GM21360 (cell line): ENCODE results near the gene SNAP91.
"Not testable (repeated sequence)": the region's sequence is repeated elsewhere in the genome, so short reads cannot be mapped to it uniquely, and the experiment has no call there.

Experiments
- ATAC-seq: cut with Tn5 transposase; IDR thresholded peaks from one replicate; pipeline ENCODE4 v1.9.1; 2021; ENCODE audit warnings: mild to moderate bottlenecking, moderate library complexity; ENCODE audit not compliant: unreplicated experiment

Gene SNAP91, protein sequence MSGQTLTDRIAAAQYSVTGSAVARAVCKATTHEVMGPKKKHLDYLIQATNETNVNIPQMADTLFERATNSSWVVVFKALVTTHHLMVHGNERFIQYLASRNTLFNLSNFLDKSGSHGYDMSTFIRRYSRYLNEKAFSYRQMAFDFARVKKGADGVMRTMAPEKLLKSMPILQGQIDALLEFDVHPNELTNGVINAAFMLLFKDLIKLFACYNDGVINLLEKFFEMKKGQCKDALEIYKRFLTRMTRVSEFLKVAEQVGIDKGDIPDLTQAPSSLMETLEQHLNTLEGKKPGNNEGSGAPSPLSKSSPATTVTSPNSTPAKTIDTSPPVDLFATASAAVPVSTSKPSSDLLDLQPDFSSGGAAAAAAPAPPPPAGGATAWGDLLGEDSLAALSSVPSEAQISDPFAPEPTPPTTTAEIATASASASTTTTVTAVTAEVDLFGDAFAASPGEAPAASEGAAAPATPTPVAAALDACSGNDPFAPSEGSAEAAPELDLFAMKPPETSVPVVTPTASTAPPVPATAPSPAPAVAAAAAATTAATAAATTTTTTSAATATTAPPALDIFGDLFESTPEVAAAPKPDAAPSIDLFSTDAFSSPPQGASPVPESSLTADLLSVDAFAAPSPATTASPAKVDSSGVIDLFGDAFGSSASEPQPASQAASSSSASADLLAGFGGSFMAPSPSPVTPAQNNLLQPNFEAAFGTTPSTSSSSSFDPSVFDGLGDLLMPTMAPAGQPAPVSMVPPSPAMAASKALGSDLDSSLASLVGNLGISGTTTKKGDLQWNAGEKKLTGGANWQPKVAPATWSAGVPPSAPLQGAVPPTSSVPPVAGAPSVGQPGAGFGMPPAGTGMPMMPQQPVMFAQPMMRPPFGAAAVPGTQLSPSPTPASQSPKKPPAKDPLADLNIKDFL

DNA sequence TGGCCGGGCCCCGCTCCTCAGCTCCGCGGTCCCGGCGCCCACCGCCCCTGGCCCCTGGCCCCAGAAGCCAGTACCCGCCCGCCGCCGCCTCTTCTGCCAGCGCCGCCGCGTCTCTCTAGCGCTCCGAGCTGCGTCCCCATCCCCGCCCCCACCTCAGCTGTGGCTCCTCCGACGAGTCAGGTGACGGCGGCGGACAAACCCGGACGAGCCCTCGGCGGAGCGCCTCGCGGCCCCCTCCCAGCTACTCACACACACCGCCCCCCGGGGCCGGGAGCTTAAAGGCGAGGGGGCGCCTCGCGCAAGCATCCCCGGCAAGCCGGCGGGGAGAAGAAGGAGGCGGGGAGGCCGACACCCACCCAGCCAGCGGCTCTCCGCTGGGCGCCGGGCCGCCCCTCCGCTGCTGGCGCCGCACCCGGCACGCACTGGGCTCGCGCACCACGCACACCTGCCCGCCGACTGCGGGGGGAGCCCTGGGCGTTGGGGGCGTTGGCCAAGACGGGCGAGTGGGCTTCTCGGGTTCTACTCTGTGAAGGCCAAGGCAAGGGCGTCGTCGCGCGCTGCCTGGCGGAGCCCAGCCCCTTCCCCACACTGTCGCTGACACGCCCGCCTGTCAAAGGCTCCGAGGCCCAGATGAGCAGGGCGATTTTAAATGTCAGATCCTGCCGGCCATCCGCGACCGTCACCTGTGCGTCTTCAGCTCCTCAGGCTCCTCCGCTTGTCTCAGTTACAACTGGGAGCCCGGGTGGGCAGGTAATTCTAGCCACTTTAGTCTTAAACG lies at the start of gene SNAP91:
TSS of gene SNAP91 (minus strand) at position 132 of the 778 bp plus-strand sequence. CDS start 1,174 bp downstream, outside the sequence.
- no peak for ATAC-seq

DNA sequence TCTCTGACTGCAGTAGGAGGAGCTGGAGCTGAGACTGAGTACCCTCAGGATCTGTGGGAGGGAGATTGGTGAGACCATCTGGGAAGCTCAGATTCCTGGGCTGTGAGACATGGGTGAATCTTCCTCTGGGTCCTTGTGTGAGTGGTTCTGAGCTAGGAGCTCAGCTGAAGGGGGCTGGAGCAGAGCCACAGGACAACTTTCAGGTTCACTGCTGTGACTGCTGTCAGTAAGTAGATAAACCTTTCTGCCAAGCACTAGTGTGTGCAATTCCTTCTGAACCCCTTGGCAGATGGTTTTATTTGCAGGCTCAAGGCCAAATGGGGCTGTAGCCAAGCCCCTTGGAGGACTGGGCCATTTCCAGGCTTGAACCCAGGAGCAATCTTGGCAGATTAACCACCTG lies 49.6 kb upstream of the SNAP91 start:
- ATAC-seq: no peak

DNA sequence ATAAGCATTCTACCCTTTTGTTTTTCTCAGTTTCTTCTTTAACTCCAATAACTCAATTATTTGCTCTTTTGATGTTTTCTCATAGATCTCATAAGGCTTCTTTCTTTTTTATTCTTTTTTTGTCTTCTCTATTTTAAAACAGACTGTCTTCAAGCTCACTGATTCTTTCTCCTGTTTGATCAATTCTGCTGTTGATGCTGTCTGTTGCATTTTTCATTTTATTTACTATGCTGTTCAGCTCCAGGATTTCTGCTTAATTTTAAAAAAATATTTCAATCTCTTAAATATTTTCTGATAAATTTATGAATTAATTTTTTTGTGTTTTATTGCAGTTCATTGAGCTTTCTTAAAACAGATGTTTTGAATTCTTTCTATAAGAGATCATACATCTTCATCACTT lies 48.1 kb upstream of the SNAP91 start:
- no peak for ATAC-seq

DNA sequence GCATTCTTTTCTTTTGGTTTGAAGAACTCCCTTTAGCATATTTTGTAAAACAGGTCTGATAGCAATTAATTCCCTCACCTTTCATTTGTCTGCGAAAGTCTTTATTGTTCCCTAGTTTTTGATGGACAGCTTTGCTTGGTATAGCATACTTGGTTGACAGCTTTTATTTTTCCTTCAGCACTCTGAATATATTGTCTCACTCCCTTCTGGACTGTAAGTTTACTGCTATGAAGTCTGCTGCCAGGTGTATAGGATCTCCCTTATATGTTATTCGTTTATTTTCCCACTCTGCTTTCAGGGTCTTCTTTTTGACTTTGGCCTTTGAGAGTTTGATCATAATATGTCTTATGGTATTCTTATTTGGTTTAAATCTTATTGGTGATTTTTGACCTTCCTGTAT lies 47.7 kb upstream of the SNAP91 start:
- no peak for ATAC-seq

DNA sequence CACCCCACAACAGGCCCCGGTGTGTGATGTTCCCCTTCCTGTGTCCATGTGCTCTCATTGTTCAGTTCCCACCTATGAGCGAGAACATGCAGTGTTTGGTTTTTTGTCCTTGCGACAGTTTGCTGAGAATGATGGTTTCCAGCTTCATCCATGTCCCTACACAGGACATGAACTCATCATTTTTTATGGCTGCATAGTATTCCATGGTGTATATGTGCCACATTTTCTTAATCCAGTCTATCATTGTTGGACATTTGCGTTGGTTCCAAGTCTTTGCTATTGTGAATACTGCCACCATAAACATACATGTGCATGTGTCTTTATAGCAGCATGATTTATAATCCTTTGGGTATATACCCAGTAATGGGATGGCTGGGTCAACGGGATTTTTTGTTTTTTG lies 43.5 kb upstream of the SNAP91 start:
- ATAC-seq: not testable (repeated sequence)

DNA sequence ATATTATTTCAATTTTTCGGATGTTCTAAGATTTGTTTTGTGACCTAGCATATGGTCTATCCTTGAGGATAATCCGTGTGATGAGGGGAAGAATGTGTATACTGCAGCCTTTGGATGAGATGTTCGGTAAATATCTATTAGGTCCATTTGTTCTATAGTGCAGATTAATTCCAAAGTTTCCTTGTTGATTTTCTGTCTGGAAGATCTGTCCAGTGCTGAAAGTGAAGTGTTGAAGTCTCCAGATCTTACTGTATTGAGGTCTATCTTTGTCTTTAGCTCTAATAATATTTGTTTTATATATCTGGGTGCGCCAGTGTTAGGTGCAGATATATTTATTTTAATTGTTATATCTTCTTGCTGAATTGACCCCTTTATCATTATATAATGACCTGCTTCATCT lies 32.2 kb upstream of the SNAP91 start:
- no peak for ATAC-seq

DNA sequence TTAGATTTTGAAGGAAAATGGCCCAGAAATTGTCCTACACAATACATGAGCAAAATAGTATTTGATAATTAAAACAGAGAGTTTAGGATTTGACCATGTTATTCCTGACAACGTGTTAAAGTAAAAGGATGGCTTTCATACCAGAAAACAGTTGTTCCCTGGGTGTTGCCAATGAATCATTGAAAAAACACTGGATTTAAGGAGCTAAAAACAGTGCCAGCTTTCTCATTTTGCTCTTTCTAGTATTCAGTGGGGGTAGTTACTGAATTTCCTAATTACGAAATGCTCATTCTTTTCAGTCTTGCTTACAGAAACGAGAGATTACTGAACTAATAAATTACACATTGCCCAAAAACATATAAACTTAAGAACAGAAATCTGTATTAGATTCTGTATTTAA lies 26.6 kb upstream of the SNAP91 start:
- ATAC-seq: no peak

DNA sequence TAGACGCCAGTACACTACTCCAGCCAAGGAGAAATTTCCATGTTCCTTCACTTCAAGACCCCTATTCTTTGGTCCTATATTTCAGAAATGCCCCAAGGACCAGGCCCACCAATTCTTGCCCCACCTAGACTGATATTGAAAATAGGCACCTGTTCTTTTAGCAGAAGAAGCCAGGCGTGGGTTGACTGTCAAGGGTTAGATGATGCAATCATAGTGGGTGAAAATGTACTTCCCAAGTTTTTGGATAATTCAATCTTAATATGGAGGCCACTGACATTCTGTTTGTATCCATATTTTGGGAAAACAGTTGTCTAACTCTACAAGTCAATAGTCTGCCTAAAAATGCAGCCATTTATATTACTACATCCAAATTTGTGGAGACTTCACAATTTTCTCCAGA lies 21.0 kb upstream of the SNAP91 start:
- ATAC-seq: no peak

DNA sequence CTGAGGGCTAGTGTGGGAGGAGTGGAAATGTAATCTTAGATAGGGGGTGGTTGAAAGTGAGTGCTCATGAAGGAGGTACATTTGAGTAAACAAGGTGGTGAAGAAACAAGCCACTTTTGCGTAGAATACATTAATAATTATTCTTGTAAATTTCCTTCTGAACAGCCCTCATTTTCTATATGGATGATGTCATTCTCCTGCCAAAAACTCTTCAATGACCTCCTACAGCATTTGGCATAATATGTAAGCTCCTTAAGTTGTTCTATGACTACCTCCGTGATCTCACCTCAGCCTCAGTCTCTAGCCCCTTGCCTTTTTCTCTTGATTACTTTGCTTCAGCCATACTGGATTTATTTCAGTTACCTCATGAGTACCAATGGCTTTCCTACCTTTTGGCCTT lies 14.0 kb upstream of the SNAP91 start:
- no peak for ATAC-seq

DNA sequence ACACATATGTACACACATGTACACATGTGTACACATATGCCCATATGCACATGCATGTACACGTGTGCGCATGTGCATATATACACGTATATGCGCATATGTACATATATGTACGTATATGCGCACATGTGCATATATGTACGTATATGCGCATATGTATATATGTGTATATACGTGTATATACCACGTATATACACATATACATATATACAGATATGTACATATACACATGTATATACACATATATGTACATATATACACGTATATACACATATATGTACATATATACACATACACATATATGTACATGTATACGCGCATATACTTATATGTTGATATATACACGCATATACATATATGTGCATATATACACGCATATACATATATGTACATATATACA lies 8.9 kb upstream of the SNAP91 start:
- ATAC-seq: no peak

DNA sequence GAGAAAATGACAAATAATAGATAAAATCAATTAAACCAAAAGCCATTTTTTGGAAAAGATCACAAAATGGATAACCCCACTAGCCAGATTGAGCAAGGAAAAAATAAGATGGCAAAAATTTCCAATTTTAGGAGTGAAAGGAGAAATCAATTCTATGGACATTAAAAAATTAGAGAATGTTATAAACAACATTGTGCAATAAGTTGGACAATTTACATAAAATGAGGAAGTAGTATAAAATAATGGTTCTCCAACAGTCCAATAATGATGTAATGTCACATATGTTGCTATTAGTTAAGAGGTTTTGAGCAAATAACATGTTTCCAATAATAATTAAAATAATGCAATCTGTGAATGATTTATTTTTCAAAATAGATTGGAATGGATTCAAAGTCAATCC lies 3.1 kb upstream of the SNAP91 start:
- ATAC-seq: no peak

DNA sequence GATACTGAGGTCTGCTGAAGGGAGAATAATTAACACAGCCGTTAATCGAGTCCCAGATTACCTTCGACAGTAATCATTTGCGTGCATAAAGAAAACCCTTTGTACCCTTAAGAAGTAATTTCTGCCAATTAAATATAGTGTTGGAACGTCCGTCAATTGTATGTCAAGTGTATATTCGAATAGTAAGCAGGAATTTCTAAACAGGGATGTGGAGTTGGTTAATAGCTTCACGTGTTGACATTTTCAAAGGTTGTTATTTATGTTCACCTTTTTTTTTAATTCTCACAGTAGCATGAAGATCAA lies 798 bp upstream of the SNAP91 start:
- ATAC-seq: no peak

DNA sequence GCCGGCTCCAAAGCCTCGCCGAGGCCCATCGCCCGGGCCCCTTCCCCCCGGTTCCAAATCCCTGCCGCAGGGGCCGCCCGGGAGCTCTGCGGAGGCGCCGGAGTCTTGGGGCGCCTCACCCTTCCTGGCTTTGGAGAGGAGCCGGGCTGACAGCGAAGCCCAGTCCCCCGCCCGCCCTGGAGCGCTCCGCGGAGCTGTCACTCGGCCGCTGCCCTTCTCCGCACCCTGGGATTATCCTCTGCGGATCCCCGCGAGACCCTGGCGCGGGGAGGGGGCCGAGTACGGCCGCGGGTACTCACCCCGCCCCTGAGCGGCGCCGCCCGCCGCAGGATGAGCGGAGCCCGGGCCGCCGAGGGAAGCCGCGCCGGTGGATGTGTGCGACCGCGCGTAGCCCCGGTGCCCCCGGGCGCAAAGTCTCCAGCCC lies 343 bp downstream of the SNAP91 start:
- no peak for ATAC-seq

DNA sequence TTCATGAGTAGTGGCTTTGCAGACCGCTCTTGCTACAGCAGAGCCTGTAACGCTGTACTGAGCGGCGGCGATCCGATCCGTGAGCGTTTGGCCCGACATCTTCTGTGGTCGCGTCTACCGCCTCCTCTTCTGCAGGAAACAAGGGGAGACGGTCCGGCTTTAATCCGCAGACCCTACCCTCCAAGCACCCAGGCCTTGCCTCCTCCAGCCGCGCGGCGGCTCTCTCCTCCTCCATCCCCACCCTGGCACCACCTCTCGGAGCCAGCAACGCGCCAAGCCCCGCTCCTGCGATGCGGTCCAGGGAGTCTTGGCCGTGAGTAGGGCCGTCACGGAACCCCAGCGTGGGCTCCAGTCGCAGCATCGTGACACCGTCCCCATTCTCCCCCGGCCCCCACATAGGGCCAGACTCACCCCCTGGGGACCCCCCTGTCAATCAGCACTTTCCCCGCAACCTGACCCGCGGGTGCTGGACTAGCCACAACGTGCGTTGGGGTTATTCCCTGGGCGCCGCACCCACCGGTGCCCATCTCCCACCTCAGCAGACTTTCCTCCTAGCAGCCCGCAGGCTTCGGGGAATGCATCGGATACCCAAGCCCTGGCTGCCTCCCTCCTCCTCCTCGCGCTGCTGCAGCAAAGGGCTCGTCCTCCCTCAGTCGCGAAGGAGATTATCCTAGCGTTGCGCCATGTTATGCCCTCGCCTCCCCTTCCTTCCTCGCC lies 914 bp downstream of the SNAP91 start:
- no peak for ATAC-seq

DNA sequence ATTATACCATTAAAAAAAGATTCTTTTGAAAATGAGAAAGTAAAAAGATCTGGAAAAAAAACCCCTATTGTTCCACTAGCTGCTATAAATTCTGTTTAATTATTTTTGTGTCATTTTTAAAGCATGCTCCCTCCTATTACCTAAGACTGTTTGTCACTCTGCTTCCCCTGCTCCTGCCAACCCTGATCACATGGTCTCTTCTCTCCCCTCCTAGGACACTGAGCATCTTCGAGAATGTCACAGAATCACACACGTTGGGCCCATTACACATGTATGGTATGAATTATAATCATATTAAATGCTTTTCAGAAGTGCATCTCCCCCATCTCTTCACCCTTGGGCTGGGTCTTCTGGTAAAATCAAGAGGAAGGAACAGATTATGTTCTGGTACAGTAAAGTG lies 6.2 kb downstream of the SNAP91 start:
- no peak for ATAC-seq

DNA sequence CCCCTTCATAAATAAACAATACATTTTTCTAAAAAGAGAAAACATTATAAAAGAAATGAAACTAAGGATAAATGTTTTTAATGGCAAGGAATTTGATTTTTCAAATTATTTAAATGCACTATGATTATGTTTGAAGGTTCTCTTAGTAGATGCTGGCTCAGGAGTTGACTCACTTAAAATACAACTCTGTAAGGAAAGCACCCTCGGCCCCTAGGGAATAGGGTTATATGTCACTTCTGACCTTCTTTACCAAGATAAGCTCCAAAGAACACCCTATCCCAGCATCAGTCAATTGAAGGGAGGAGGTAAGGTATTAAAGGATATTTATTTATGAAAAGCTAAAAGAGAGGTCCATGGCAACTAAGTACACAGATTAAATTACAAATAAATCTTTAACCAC lies 6.8 kb downstream of the SNAP91 start:
- ATAC-seq: no peak

DNA sequence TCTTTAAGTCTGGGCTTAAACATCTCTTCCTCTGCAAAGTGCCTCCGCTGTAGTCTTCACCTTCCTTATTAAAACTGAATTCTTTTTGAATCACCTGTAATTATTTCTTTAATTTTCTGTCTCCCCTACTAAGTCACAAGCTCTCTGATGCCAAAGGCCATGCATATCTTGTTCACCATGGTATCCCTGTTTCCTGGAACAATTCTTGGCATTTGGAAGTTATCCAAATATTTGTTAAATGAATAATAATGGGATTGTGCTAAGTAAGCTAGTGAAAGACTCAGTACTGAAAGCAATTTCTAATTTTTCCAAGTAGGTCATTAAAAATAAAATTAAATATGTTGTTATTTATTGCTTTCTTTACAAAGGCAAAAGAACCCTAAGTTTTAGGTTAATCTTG lies 12.2 kb downstream of the SNAP91 start:
- no peak for ATAC-seq

DNA sequence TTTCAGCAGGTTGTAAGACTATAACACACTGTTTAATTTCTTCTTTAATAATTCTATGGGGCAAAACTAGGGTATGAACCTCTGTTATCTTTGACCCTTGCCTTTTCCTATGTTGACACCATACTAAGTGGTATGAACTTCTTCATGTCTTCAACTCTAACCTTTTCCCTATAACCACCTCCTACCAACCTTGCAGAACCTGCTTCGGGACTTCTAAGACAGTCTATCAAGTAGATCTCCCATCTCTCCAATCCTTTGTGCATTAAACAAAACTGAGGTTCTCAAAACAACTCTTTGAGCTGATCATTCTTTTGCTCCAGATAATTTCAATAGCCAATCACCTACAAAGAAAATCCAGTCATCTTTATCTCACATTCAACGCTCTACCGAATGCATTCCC lies 23.4 kb downstream of the SNAP91 start:
- ATAC-seq: no peak

DNA sequence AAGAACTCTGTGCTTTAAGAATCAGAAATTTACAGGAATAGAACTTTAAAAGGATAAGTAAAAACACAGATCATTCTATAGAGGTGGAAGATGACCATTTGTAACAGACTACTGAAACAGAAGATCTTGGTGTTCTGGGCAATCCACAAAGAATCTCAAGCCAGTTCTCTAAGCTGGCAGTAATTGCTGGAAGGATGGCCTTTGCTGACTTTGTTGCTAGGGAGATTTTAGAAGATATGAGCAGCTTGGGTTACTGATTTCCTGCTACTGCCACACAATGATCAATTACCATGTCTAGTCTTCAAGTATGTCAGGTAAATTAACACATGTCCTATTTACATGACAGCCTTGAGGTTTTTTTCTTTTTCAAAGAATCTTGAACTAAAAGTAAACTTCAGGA lies 31.1 kb downstream of the SNAP91 start:
- ATAC-seq: no peak

DNA sequence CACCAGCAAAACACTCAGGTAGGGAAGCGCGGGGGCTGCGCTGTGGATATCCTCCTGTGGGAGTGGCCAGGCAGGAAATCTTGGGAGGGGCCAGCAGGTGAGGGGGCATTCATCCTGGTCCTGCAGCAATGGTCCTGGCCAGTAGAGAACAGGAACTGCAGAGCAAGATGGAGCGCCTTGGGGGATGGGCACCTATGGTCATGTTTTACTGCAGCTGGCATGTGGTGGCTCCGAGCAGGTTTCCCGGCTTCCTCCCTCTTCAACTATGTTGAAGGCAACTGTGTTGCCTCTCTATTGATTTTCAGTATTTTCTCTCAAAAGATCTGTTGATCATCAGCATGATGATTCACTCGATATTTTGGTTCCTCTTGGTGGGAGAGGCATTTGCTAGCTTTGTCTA lies 70.9 kb downstream of the SNAP91 start:
- no peak for ATAC-seq

DNA sequence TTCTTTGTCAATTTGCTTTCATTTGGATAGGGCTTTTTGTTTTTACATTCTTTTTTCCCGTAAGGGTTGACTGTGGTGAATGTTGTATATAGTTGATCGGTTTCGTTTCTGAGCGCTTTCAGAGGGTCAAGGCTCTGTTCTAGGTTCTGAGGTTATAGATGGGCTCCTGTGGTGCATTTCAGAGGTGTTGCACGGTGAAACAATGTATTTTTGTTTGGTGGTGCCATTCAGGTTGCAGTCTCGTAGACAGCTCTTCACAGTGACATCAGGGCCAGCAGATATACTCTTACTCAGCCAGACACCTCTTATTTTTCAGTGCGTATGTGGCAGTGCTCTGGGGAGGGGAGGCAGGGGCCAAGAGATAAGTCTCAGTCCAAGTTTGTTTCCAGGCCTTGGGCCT lies 72.1 kb downstream of the SNAP91 start:
- ATAC-seq: no peak
